Stimulated activated CD8-positive, alpha-beta memory T cell treated with anti-CD3 and anti-CD28 coated beads, Interleukin-4, amount 100 ng/mL, for 4 hours (primary cell): Measurements from ENCODE around the gene UBALD2.

Experiments used
- DNase-seq, 2 donors: peaks; one replicate each; pipeline ENCODE4 v3.0.0-alpha.2; 2020; ENCODE audit warnings: low read depth in 2 of 2, low spot score in 1 of 2

The UBALD2 gene

GRCh38 chr17:76317535-76317934 lies 52.4 kb downstream of the UBALD2 start:
- no peak for DNase-seq

- no peak for DNase-seq
Observed at GRCh38 chr17:76318586-76318985, 53.4 kb downstream of the UBALD2 start.
